Breast epithelium (tissue), 3 donors: ENCODE data around the gene CSK.

Experiments used
- POLR2A ChIP-seq: fragments of 450-650 bp; IDR thresholded peaks from one replicate; pipeline ENCODE4 v1.6.1; 2016; ENCODE audit warnings: antibody characterized with exemption, mild to moderate bottlenecking, moderate library complexity
- POLR2AphosphoS5 ChIP-seq, 3 donors: sonication (generic); formaldehyde crosslinking; IDR thresholded peaks; one replicate each; pipeline ENCODE4 v1.6.1; 2017; ENCODE audit warnings: antibody characterized with exemption in 3 of 3

- no peak for TF ChIP-seq POLR2A
- no peak for TF ChIP-seq POLR2AphosphoS5 (IDR thresholded peaks at IDR 0.05)
These were observed 13.1 kb downstream of the CSK start for GRCh38 chr15:74794970-74795349.
